K562 (cell line): ENCODE results near the gene RSU1. TPM values are rescaled to one million over a fixed set of nuclear protein-coding genes. Genes with fewer than 3 reads are reported as not detected.

ENCODE experiments used
- ATAC-seq: fragments of 200-7000 bp; cut with Tn5 transposase; 3 replicates; pipeline ENCODE4 v1.9.1; 2020; ENCODE audit warnings: moderate library complexity
- BruUV-seq: library from RNA; stranded (reverse); fragments of 400-500 nt; replicated peaks from 2 replicates; lab custom pipeline; 2021; lab: Mats Ljungman, UMichigan
- CTCF ChIA-PET: fragments of 300-600 bp; formaldehyde crosslinking; extraction: SDS; loops from one replicate; lab custom pipeline; 2021; ENCODE audit warnings: low intra/inter-chr PET ratio; lab: Yijun Ruan, JAX
- POLR2A ChIA-PET: fragments of 300-600, 350-650 bp; sonication (Branson Sonifier 250); formaldehyde crosslinking; extraction: SDS; loops from one replicate; lab custom pipeline; 2021; ENCODE audit warnings: antibody characterized with exemption, inconsistent platforms; lab: Yijun Ruan, JAX
- DNase-seq, 4 experiments: peaks; one replicate each; pipeline versions ENCODE4 v3.0.0 to v3.0.0-alpha.2; 2011 to 2018; ENCODE audit warnings: low spot score in 3 of 4, mixed read lengths in 3 of 4; ENCODE audit errors: extremely low read depth in 1 of 4
- FAIRE-seq: peaks from 2 replicates; lab custom pipeline; 2011; peaks lifted over from hg19 to GRCh38; lab: Jason Lieb, UNC
- H2AFZ ChIP-seq: 2 replicates; pipeline ENCODE4 v1.6.0; 2011; ENCODE audit warnings: low read depth, low read length, control low read depth, inconsistent platforms
- H3K27ac ChIP-seq: fragments of 200-600 bp; 3 replicates; pipeline ENCODE4 v1.8.0; 2011; ENCODE audit warnings: low read depth, mild to moderate bottlenecking, control low read depth, inconsistent platforms, low read length, moderate library complexity, mixed read lengths; ENCODE audit errors: extremely low read depth
- H3K27me3 ChIP-seq, 2 experiments: fragments of 300-600 bp in 1 of 2; 2 replicates in 1 of 2; 3 replicates in 1 of 2; pipeline versions ENCODE4 v1.6.0 to v1.8.0; 2011; ENCODE audit warnings: inconsistent platforms in 2 of 2, low read length in 2 of 2, mild to moderate bottlenecking in 1 of 2, mixed read lengths in 1 of 2, moderate library complexity in 1 of 2; ENCODE audit not compliant: control insufficient read depth in 2 of 2, insufficient read depth in 2 of 2
- H3K36me3 ChIP-seq: fragments of 300-600 bp; 3 replicates; pipeline ENCODE4 v1.8.0; 2011; ENCODE audit warnings: mild to moderate bottlenecking, low read length, inconsistent platforms; ENCODE audit not compliant: control insufficient read depth, insufficient read depth
- H3K4me1 ChIP-seq, 2 experiments: fragments of 200-600 bp in 1 of 2; replicated peaks in 1 of 2; 2 replicates in 1 of 2; 3 replicates in 1 of 2; pipeline versions ENCODE4 v1.5.1 to v1.8.0; 2011; ENCODE audit warnings: inconsistent platforms in 2 of 2, low read length in 2 of 2, mild to moderate bottlenecking in 1 of 2, mixed read lengths in 1 of 2, moderate library complexity in 1 of 2; ENCODE audit not compliant: control insufficient read depth in 2 of 2, insufficient read depth in 2 of 2
- H3K4me2 ChIP-seq: 2 replicates; pipeline ENCODE4 v1.6.1; 2011; ENCODE audit warnings: low read length, control low read depth, inconsistent platforms, mixed read lengths; ENCODE audit not compliant: insufficient read depth
- H3K4me3 ChIP-seq: fragments of 200-600 bp; sonication (generic), shearing (Covaris generic); 2 replicates; pipeline ENCODE4 v1.5.1; 2016; ENCODE audit warnings: control low read depth, inconsistent platforms
- H3K79me2 ChIP-seq: fragments of 200-600 bp; 3 replicates; pipeline ENCODE4 v1.8.0; 2011; ENCODE audit warnings: low read length, inconsistent platforms; ENCODE audit not compliant: control insufficient read depth, insufficient read depth
- H3K9ac ChIP-seq, 2 experiments: 2 replicates each; pipeline versions ENCODE4 v1.6.0 to v1.6.1; 2011; ENCODE audit warnings: low read depth in 2 of 2, low read length in 2 of 2, control low read depth in 1 of 2, inconsistent platforms in 1 of 2, mild to moderate bottlenecking in 1 of 2, mixed read lengths in 1 of 2; ENCODE audit not compliant: insufficient read depth in 1 of 2
- H3K9me1 ChIP-seq: one replicate; pipeline ENCODE4 v1.6.0; 2011; ENCODE audit warnings: inconsistent platforms, mild to moderate bottlenecking, low read length, moderate library complexity; ENCODE audit not compliant: control insufficient read depth, insufficient read depth
- H3K9me3 ChIP-seq: replicated peaks from 2 replicates; pipeline ENCODE4 v1.5.1; 2011; ENCODE audit warnings: low read depth, low read length, inconsistent platforms; ENCODE audit not compliant: control insufficient read depth, insufficient read depth
- H4K20me1 ChIP-seq: replicated peaks from 2 replicates; pipeline ENCODE4 v1.6.1; 2011; ENCODE audit warnings: low read length, inconsistent platforms, mixed read lengths; ENCODE audit not compliant: control insufficient read depth, insufficient read depth
- ATF3 ChIP-seq, 2 experiments: fragments of 450-650 bp in 1 of 2; sonication (generic) in 1 of 2; formaldehyde crosslinking in 1 of 2; IDR thresholded peaks in 1 of 2; conservative IDR thresholded peaks in 1 of 2; 2 replicates each; pipeline versions ENCODE4 v1.6.1 to v1.8.1; 2016 to 2023; ENCODE audit warnings: mild to moderate bottlenecking in 2 of 2, moderate library complexity in 2 of 2, inconsistent platforms in 1 of 2, missing genetic modification reagents in 1 of 2
- BRD9 ChIP-seq: fragments of 450-650 bp; IDR thresholded peaks from 2 replicates; pipeline ENCODE4 v1.6.1; 2018; ENCODE audit warnings: low read depth; ENCODE audit not compliant: partially characterized antibody
- OTX1 ChIP-seq: fragments of 450-650 bp; formaldehyde crosslinking; IDR thresholded peaks from 2 replicates; pipeline ENCODE4 v1.4.0; 2022; ENCODE audit warnings: mild to moderate bottlenecking
- RAD21 ChIP-seq, 2 experiments: fragments of 250-450 bp in 1 of 2; fragments of 450-650 bp in 1 of 2; sonication (Bioruptor Pico) in 1 of 2; formaldehyde crosslinking in 1 of 2; IDR thresholded peaks in 1 of 2; conservative IDR thresholded peaks in 1 of 2; 2 replicates each; pipeline versions ENCODE4 v1.4.0 to v1.8.0; 2020 to 2022; ENCODE audit warnings: mild to moderate bottlenecking in 2 of 2, moderate library complexity in 1 of 2
- SMARCB1 ChIP-seq: IDR thresholded peaks from 2 replicates; pipeline ENCODE4 v1.6.1; 2011; ENCODE audit warnings: improper control_type of control experiment, low read depth; ENCODE audit not compliant: insufficient read length
- ZBTB49 ChIP-seq: sonication (generic); formaldehyde crosslinking; IDR thresholded peaks from 2 replicates; pipeline ENCODE4 v1.8.0; 2022; ENCODE audit warnings: missing genetic modification reagents, mild to moderate bottlenecking, borderline replicate concordance
- ZNF134 ChIP-seq: fragments of 250-450 bp; sonication (Bioruptor Pico); conservative IDR thresholded peaks from 2 replicates; pipeline ENCODE4 v1.4.0; 2020
- ZNF140 ChIP-seq: fragments of 250-450 bp; sonication (Bioruptor Pico); IDR thresholded peaks from 2 replicates; pipeline ENCODE4 v1.8.0; 2021; ENCODE audit warnings: moderate library complexity, mild to moderate bottlenecking, inconsistent platforms
- WGBS: fragments of 100-300 bp; shearing (Covaris generic); methylation state at CpG from one replicate; pipeline ENCODE4 v1.1.6; 2016; ENCODE audit warnings: low coverage, mixed read lengths; ENCODE audit not compliant: insufficient coverage; ENCODE audit errors: missing lambda C conversion rate; 5-methylcytosine and 5-hydroxymethylcytosine counted together
- in situ Hi-C: fragments of 300-500 bp; cut with MboI; formaldehyde crosslinking; loops from 4 replicates; pipeline ENCODE4 v1.15.0; 2018; ENCODE audit warnings: inconsistent platforms, mixed read lengths
- intact Hi-C: fragments of 100-400 bp; cut with micrococcal nuclease; formaldehyde crosslinking; loops from 2 replicates; pipeline ENCODE4 v1.14.2; 2022
- polyA plus RNA-seq, 8 experiments: library from polyadenylated mRNA; depleted of rRNA in 4 of 8; stranded (reverse) in 5 of 8; unstranded in 3 of 8; fragments of >200 nt; fragmentation: Nextera tagmentation in 2 of 8; fragmentation: Illumina TruSeq in 1 of 8; extraction: Ambion mirVana in 2 of 8; extraction: Trizol in 1 of 8; gene quantifications; 2 replicates each; pipeline versions ENCODE4 v1.2.1 to v1.2.3, GENCODE V29; 2011 to 2014; ENCODE audit warnings: inconsistent platforms in 1 of 8, missing spikeins in 1 of 8
- total RNA-seq, 7 experiments: library from RNA; depleted of rRNA in 6 of 7; stranded (reverse); fragments of >200 nt in 6 of 7; fragmentation: Illumina TruSeq in 2 of 7; extraction: Trizol in 2 of 7; gene quantifications; 2 replicates each; pipeline versions ENCODE4 v1.2.1 to v1.2.3, GENCODE V29; 2011 to 2021; ENCODE audit warnings: low replicate concordance in 1 of 7

RSU1 gene
- total and polyA plus RNA-seq, 9 of the 15 experiments (the other 6 are each of a cell fraction or from before 2014, with no cell fraction given): 18.8 to 67.3 (median 31.5) TPM

GRCh38 chr10:16798571-16798970 lies 18.7 kb downstream of the RSU1 start:
- no peak overlapping the region for H2AFZ ChIP-seq
- in situ Hi-C loops: loop anchor here (25.0 kb wide), 1 partner anchor 1361 kb away; no protein-coding TSS in a partner anchor
- no peaks in the 10 kb centered on the region for H3K9me1 ChIP-seq
- BruUV-seq: no TSS peak
- H3K79me2 ChIP-seq: 0 out of 3 replicates have a peak, but pooled peaks cover 4% of the 10 kb centered on the region
- H3K27ac ChIP-seq: no peak overlapping the region
- no peaks in the 10 kb centered on the region for H3K27me3 ChIP-seq
- ChIA-PET POLR2A (no interaction called here), CTCF (no interaction called here)
- no peaks in the 10 kb centered on the region for H3K4me1 ChIP-seq
- H4K20me1 ChIP-seq: no peaks in the 10 kb centered on the region
- no peak overlapping the region for H3K9ac ChIP-seq
- no peak overlapping the region for H3K4me2 ChIP-seq
- no peak overlapping the region for H3K4me3 ChIP-seq
- ATAC-seq (no peak), FAIRE-seq (no peak), DNase-seq (no peak)
- no peaks in the 10 kb centered on the region for H3K36me3 ChIP-seq
- WGBS: 48% methylated on average over 5 of the region's 5 CpGs
- intact Hi-C loops: no loop called here
- no peaks in the 10 kb centered on the region for H3K9me3 ChIP-seq
- TF ChIP-seq ZNF134 (CRISPR knock-in tag) (no peak), BRD9 (no peak), ZBTB49 (CRISPR knock-in tag) (no peak), ZNF140 (CRISPR knock-in tag) (no peak), RAD21 (CRISPR knock-in tag; conservative IDR thresholded peaks at IDR 0.05 in 1 of 2, IDR thresholded peaks at IDR 0.05 in 1 of 2) (no peak), ATF3 (IDR thresholded peaks at IDR 0.05) (no peak), ATF3 (CRISPR knock-in tag; conservative IDR thresholded peaks at IDR 0.05) (no peak), SMARCB1 (no peak), OTX1 (CRISPR knock-in tag) (no peak)
